Lung (tissue), 12 donors: ENCODE data around the gene RSPO4. TPM values are rescaled to one million over a fixed set of nuclear protein-coding genes. Genes with fewer than 3 reads are reported as not detected.

Experiments used
- ATAC-seq: fragments of 200-7000 bp; cut with Tn5 transposase; one replicate; pipeline ENCODE4 v1.9.1; 2020; ENCODE audit warnings: moderate number of reproducible peaks; ENCODE audit not compliant: insufficient read depth, low FRiP score
- DNase-seq, 3 donors: peaks; one replicate each; pipeline ENCODE4 v3.0.0-alpha.2; 2013 to 2017
- H3K27ac ChIP-seq, 2 donors: one replicate each; pipeline ENCODE4 v1.5.1; 2013; ENCODE audit warnings: mild to moderate bottlenecking in 2 of 2, moderate library complexity in 2 of 2, control low read depth in 1 of 2, inconsistent platforms in 1 of 2, low read depth in 1 of 2, low read length in 1 of 2
- H3K27me3 ChIP-seq, 3 donors: one replicate each; pipeline ENCODE4 v1.5.1; 2013; ENCODE audit warnings: low read length in 2 of 3; ENCODE audit not compliant: control insufficient read depth in 3 of 3, insufficient read depth in 3 of 3
- H3K36me3 ChIP-seq, 4 donors: one replicate each; pipeline ENCODE4 v1.5.1; 2013; ENCODE audit warnings: low read length in 4 of 4, mild to moderate bottlenecking in 1 of 4, moderate library complexity in 1 of 4; ENCODE audit not compliant: control insufficient read depth in 4 of 4, insufficient read depth in 4 of 4
- H3K4me1 ChIP-seq, 5 donors: one replicate each; pipeline ENCODE4 v1.5.1; 2013; ENCODE audit warnings: low read length in 5 of 5, mild to moderate bottlenecking in 2 of 5, moderate library complexity in 1 of 5; ENCODE audit not compliant: control insufficient read depth in 5 of 5, insufficient read depth in 5 of 5
- H3K4me3 ChIP-seq: one replicate; pipeline ENCODE4 v1.5.1; 2013; ENCODE audit warnings: mild to moderate bottlenecking, control low read depth, moderate library complexity
- H3K9ac ChIP-seq, 2 donors: one replicate each; pipeline ENCODE4 v1.5.1; 2013; ENCODE audit warnings: low read length in 2 of 2, control low read depth in 1 of 2; ENCODE audit not compliant: insufficient read depth in 1 of 2
- H3K9me3 ChIP-seq, 4 donors: one replicate each; pipeline ENCODE4 v1.5.1; 2013; ENCODE audit warnings: low read length in 3 of 4, mild to moderate bottlenecking in 1 of 4, moderate library complexity in 1 of 4; ENCODE audit not compliant: control insufficient read depth in 4 of 4, insufficient read depth in 3 of 4
- CTCF ChIP-seq: IDR thresholded peaks from 2 replicates; pipeline ENCODE4 v1.5.1; 2012; ENCODE audit warnings: mild to moderate bottlenecking; ENCODE audit errors: control extremely low read depth, extremely low read depth
- WGBS, 2 donors: extraction: QIAGEN DNeasy Blood & Tissue Kit; methylation state at CpG; one replicate each; pipeline ENCODE4 v1.1.7; 2013; 5-methylcytosine and 5-hydroxymethylcytosine counted together
- polyA plus RNA-seq, 2 donors: library from polyadenylated mRNA; stranded (reverse); fragments of 200-250 nt; gene quantifications; one replicate each; pipeline ENCODE4 v1.2.1, GENCODE V29; 2013
- total RNA-seq, 2 donors: library from RNA; depleted of rRNA in 1 of 2; stranded (reverse); fragments of >200 nt in 1 of 2; gene quantifications; one replicate each; pipeline ENCODE4 v1.2.1, GENCODE V29; 2014 to 2021
- donor health status: control.
- donor health status: control.
- donor health status: Bipolar disorder and iron deficiency.
- donor health status: healthy.
- donor health status: DM: yes; HTN: yes; CAD: no.

RSPO4 gene
- total and polyA plus RNA-seq, 4 donors: 1.00 to 7.4 (median 2.5) TPM

GRCh38 chr20:972256-972655, 29.9 kb downstream of the RSPO4 start:
- Histone ChIP-seq H3K27me3 (no peaks in the 10 kb centered on the region), H3K27ac (no peak overlapping the region), H3K9me3 (peaks cover 0 to 5% (median 0%) of the 10 kb centered on the region in 4 donors), H3K36me3 (no peaks in the 10 kb centered on the region), H3K9ac (no peak overlapping the region), H3K4me3 (no peak overlapping the region), H3K4me1 (no peaks in the 10 kb centered on the region)
- DNase-seq (no peak), ATAC-seq (no peak)
- 90 to 91% methylated on average over 9 of the region's 9 CpGs for whole genome bisulfite sequencing, 2 donors
- TF ChIP-seq CTCF: no peak

GRCh38 chr20:971346-971745, 30.8 kb downstream of the RSPO4 start:
- Histone ChIP-seq H3K9ac (no peak overlapping the region), H3K4me1 (no peaks in the 10 kb centered on the region), H3K4me3 (no peak overlapping the region), H3K27ac (no peak overlapping the region), H3K36me3 (no peaks in the 10 kb centered on the region), H3K27me3 (no peaks in the 10 kb centered on the region), H3K9me3 (peaks cover 0 to 5% (median 0%) of the 10 kb centered on the region in 4 donors)
- no peak for TF ChIP-seq CTCF
- DNase-seq (no peak), ATAC-seq (no peak)
- 70 to 84% methylated on average over 2 of the region's 2 CpGs for WGBS, 2 donors

GRCh38 chr20:969868-970267, 32.2 kb downstream of the RSPO4 start:
- no peak overlapping the region for H3K4me3 ChIP-seq
- H3K9me3 ChIP-seq: peaks cover 0 to 5% (median 0%) of the 10 kb centered on the region in 4 donors
- no peak for ATAC-seq
- no peak overlapping the region for H3K27ac ChIP-seq
- 64 to 78% methylated on average over 4 of the region's 4 CpGs for WGBS, 2 donors
- DNase-seq: no peak
- H3K36me3 ChIP-seq: no peaks in the 10 kb centered on the region
- no peaks in the 10 kb centered on the region for H3K4me1 ChIP-seq
- TF ChIP-seq CTCF: no peak
- H3K27me3 ChIP-seq: no peaks in the 10 kb centered on the region
- no peak overlapping the region for H3K9ac ChIP-seq
